Embryonic facial prominence (tissue), 1 donor: ENCODE data around the gene JPH2.
"Not testable (repeated sequence)": the region's sequence is repeated elsewhere in the genome, so short reads cannot be mapped to it uniquely, and the experiment has no call there.

Source experiments
- DNase-seq: peaks from one replicate; pipeline ENCODE4 v3.0.0-alpha.2; 2016; ENCODE audit errors: extremely low spot score

JPH2 gene

GRCh38 chr20:44211177-44212039, 24.4 kb upstream of the JPH2 start:
- DNase-seq = peak; percentile 18

- peak; percentile 92 for DNase-seq
These were observed 23.6 kb upstream of the JPH2 start, which contains the start of gene OSER1 for GRCh38 chr20:44210406-44211176. Gene OSER1 (minus strand): TSS chr20:44210771. CDS start chr20:44206957, 3,814 bp downstream.

DNA sequence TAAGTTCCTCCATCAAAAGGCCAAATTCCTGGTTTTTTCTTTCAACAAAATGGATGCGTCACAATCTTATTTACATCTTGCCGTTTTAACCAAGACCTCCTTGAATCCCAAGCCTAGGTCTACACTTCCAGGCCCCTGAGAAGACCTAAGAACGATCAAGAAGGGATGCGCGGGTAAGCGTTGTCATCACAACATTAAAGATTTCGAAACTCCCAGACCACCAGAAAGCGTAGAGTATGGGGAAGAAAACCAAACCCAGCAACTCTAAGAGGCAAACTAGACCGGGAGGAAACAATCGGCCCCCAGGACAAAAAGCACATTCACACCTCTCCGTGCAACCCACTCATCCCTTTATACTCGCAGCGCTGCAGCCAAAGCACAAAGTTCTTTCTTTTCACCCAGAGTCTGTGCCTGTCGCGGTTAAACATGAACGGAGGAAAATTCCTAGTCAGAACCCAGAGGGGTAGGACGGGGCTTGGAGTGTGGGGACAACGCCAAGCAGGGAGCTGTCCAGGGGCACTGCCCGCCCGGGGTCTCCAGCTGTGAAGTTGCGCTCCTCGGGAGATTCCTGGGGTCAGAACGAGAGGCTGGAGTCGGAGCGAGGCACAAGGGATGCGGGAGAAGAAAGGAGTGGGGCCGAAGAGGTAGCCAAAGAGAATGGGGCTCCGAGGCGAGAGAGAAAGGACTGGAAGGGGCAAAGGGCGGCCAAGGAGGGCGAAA, 22.9 kb upstream of the JPH2 start:
- no peak for DNase-seq

DNA sequence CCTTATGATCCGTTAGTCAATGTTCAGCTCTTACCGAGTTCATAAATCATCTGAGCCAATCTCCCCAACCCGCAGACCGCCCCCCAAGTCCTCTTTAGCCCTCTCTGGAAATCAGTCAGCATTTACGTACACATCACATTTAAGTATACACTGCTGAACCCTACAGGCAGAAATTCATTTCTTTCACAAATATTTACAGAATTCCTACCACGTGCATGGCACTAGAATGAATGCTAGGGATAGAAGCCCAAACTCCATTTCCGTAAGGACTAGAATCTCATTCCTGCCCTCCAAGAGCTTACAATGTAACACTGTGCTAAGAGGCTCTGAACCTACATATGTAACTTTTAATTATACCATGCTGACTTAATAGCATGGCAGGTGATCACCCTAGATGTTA, 21.8 kb upstream of the JPH2 start:
- DNase-seq = no peak

- no peak for DNase-seq
These were observed 21.2 kb upstream of the JPH2 start for GRCh38 chr20:44208165-44208564.

DNA sequence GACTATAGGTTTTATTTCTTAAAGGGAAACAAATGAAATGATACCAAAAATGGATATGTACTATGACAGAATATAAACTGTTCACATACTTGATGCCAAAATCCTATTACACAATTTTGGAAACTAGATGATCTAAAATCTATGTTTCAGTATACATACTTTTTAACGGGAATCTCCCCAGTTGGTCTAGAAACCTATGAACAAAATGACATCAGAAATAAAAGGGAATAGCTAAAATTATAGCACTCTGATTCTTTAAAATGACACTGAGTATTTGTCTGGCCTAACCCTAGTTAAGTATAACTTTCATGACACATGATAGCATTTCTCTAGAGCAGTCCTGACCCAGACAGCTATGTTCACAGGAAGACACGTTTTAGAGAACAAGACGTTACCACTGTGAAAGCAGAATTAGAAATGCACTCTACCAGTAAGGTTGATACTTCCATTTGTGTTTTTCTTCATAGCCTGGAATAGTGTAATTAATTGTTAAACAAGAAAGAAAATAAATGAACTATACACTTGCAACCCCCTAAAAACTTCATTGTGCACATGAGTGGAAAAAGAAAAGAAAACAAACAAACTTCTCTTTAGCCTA, 20.2 kb upstream of the JPH2 start:
- no peak for DNase-seq

- no peak for DNase-seq
These were observed 19.1 kb upstream of the JPH2 start for GRCh38 chr20:44206132-44206531.

- DNase-seq = no peak
These were observed 17.8 kb upstream of the JPH2 start for GRCh38 chr20:44204832-44205215.

DNA sequence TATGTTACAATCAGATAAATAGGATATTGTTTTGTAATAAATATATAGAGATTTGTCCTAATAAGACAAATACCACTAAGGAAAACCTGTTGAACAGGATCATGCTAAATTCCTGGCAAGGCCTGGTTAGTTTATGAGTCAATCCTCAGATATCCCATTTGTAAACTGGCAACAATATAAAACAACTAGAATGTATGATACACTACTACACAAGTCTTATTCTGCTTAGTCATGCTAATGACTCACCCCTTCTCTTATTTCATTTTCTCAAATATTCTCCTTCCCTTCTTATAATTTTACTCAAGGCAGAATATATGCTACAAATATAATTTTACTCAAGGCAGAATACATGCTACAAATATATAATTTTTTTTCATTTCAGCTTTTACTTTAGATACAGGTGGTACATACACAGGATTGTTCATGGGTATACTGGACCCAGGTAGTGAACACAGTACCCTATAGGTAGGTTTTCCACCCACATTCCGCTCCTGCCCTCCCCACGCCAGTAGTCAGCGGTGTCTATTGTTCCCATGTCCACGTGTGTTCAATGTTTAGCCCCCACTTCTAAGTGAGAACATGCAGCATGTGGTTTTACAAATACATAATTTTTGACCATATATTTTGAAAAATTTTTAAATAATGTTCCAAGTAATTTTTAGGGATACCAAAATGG, 17.3 kb upstream of the JPH2 start:
- no peak for DNase-seq

DNA sequence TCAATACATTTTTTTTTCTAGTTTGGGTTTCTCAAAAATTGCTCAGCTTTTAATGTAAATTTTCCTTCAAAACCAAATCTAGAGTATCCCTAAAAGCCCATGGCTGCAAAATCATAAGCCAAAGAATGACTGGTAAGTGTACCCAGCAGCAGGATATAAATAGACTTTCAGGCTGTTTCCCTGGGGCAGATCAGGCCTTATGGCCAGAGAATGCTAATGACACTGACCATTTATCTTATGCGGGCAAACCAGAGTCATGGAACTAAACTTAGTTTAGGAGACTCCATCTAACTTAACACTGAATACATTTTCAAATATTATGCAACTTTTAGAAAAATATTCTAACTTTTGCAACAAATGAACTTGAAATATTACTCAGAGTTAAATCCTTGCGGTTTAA, 16.2 kb upstream of the JPH2 start:
- no peak for DNase-seq

DNA sequence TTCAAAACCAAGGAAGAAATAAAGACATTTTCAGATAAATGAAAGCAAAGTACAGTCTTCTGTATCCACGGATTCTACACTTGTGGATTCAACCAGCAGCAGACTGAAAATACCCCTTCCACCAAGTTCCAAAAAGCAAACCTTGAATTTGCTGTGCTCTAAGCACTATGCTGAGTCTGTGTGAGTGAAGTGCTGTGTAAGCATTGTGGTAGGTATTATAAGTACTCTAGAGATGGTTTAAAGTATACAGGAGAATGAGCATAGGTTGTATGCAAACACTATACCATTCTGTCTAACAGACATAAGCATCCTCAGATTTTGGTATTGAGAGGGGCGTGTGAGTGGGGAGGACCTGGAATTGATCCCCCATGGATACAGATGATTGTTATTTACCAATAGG, 14.0 kb upstream of the JPH2 start:
- no peak for DNase-seq

- DNase-seq = no peak
These were observed 13.4 kb upstream of the JPH2 start for GRCh38 chr20:44200371-44200770.

DNA sequence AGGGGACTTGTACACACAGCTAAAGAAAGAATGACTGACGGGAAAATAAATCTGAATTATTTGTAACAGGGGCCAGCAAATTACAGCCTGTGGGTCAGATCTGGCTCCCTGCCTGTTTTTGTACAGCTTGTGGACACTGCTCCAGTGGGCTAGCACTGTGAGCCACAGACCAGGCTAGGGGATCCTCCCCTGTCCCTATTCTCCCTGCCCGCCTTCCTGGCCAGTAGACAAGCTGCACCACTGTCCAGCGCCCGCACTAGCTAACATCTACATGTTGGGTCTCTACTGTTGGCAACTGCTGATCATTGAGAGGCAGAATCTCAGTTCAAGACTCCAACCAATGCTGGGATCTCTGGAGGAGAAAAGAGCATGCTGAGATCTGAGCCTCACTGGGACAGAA, 12.9 kb upstream of the JPH2 start:
- no peak for DNase-seq

GRCh38 chr20:44198872-44199271, 11.9 kb upstream of the JPH2 start:
- no peak for DNase-seq

DNA sequence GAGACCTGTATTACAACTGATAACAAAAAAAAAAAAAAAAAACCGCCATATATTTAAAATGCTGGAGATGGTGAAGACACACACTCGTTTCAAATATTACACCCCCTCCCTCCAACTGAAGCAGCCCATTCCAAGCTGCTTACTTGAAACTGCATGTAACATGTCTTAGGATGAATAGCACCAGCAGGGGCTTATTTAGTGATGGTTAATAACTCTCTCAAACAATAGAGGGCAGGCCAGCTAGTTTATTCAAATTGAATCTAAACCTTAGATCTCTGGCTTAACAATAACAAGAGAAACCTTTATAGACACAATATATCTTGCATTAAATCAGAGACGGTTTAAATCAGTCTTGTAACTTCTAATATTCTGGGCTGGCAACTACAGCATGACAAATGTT, 9.3 kb upstream of the JPH2 start:
- no peak for DNase-seq

- no peak for DNase-seq
These were observed 8.6 kb upstream of the JPH2 start for GRCh38 chr20:44195605-44196004.

GRCh38 chr20:44193801-44194200, 6.8 kb upstream of the JPH2 start:
- DNase-seq = no peak

DNA sequence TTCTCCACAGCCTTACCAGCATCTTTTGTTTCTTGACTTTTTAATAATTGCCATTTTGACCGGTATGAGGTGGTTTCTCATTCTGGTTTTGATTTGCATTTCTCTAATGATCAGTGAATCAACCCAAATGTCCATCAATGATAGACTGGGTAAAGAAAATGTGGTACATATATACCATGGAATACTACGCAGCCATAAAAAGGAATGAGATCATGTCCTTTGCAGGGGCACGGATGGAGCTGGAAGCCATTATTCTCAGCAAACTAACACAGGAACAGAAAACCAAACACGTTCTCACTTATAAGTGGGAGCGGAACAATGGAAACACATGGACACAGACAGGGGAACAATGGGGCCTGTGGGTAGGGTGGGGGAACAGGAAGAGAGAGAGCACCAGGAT, 4.7 kb upstream of the JPH2 start:
- DNase-seq = not testable (repeated sequence)

DNA sequence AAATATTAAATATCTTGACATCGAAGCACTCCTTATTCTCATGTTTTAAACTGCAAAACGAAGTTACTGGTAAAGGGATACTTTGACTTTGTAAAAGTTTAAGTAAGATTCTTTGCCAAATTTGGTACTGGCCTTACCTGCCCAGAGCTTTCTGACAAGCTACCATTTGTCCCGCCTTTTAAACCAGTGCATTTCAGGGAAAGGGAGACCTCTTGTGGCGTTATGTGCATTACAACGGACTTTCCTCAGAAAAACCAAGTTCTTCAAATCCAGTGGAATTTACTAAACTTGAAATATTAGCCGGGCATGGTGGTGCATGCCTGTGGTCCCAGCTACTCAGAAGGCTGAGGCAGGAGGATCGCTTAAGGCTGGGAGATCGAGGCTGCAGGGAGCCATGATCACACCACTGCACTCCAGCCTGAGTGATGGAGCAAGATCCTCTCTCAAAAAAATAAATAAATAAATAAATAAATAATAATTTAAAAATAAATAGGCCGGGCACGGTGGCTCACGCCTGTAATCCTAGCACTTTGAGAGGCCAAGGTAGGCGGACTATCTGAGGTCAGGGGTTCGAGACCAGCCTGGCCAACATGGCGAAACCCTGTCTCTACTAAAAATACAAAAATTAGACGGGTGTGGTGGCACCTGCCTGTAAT, 3.3 kb upstream of the JPH2 start:
- DNase-seq = peak; percentile 66

DNA sequence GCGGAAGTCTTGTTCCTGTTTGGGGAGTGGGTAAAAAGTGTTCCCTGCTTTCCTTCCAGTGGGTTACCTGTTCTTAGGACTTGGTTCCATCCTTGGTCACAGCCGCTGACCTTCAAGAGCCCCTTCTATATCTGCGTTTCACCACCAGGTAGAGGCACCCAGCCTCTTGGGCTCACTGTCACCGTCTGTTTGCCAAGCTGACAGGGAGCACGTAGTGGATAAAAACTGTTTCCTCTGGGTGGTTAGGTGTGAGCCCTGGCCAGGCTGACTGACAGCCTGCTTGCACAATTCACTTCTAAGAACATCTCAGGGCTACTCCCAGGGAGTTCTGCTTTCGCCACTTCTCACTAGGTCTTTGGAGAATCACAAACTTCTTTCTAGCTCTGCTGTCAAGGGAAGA, 1.8 kb upstream of the JPH2 start:
- no peak for DNase-seq
